Cardiac muscle cell (in vitro differentiated cells and primary cell): ENCODE measurements around the gene FPGT. TPM values are rescaled to one million over a fixed set of nuclear protein-coding genes. Genes with fewer than 3 reads are reported as not detected.

Experiments
- DNase-seq, 2 donors: peaks; one replicate each; pipeline versions ENCODE4 v3.0.0 to v3.0.0-alpha.2; 2010 to 2017; ENCODE audit warnings: low read depth in 1 of 2, low spot score in 1 of 2
- H3K27ac ChIP-seq: fragments of 200-600 bp; sonication (generic); 2 replicates; pipeline ENCODE4 v1.5.1; 2016
- H3K27me3 ChIP-seq: fragments of 200-600 bp; sonication (generic); 2 replicates; pipeline ENCODE4 v1.6.0; 2016; ENCODE audit warnings: control low read depth
- H3K36me3 ChIP-seq: fragments of 200-600 bp; sonication (generic); 2 replicates; pipeline ENCODE4 v1.5.1; 2016; ENCODE audit warnings: control low read depth
- H3K4me1 ChIP-seq: fragments of 200-600 bp; sonication (generic); 2 replicates; pipeline ENCODE4 v1.8.1; 2017; ENCODE audit warnings: low read depth, mild to moderate bottlenecking, mixed run types
- H3K4me3 ChIP-seq: fragments of 200-600 bp; sonication (generic); 2 replicates; pipeline ENCODE4 v1.5.1; 2016; ENCODE audit warnings: mild to moderate bottlenecking
- H3K9me3 ChIP-seq: fragments of 200-600 bp; sonication (generic); 2 replicates; pipeline ENCODE4 v1.5.1; 2017; ENCODE audit warnings: low read depth, mild to moderate bottlenecking, control low read depth
- CTCF ChIP-seq: IDR thresholded peaks from 2 replicates; pipeline ENCODE4 v1.5.1; 2012; ENCODE audit warnings: low read depth, mild to moderate bottlenecking, low read length
- polyA plus RNA-seq: library from polyadenylated mRNA; unstranded; fragments of >200 nt; fragmentation: Nextera tagmentation; extraction: Ambion mirVana; gene quantifications from 2 replicates; pipeline ENCODE4 v1.2.1, GENCODE V29; 2016
- total RNA-seq: library from RNA; depleted of rRNA; stranded (reverse); fragments of >200 nt; gene quantifications from 2 replicates; pipeline ENCODE4 v1.2.3, GENCODE V29; 2016

The FPGT gene
- total and polyA plus RNA-seq, 2 experiments from 2014 or later, result 11.0 to 14.4 TPM

- Histone ChIP-seq H3K4me1 (no peaks in the 10 kb centered on the region), H3K9me3 (no peaks in the 10 kb centered on the region), H3K27ac (no peak overlapping the region), H3K27me3 (no peaks in the 10 kb centered on the region), H3K4me3 (no peak overlapping the region), H3K36me3 (no peaks in the 10 kb centered on the region)
- DNase-seq, result no peak
- no peak for TF ChIP-seq CTCF
Observed at GRCh38 chr1:74222701-74223100, 24.7 kb downstream of the FPGT start.

- H3K4me3 ChIP-seq, result no peak overlapping the region
- DNase-seq, result no peak
- no peaks in the 10 kb centered on the region for H3K36me3 ChIP-seq
- H3K27ac ChIP-seq, result no peak overlapping the region
- no peak for TF ChIP-seq CTCF
- H3K4me1 ChIP-seq, result no peaks in the 10 kb centered on the region
- H3K9me3 ChIP-seq, result no peaks in the 10 kb centered on the region
- no peaks in the 10 kb centered on the region for H3K27me3 ChIP-seq
Observed at GRCh38 chr1:74223453-74223852, 25.4 kb downstream of the FPGT start.

- peaks cover 3% of the 10 kb centered on the region for H3K9me3 ChIP-seq
- no peak for TF ChIP-seq CTCF
- no peak within 1 kb of the TSS for H3K4me3 ChIP-seq
- peaks cover 22% of the 10 kb centered on the region for H3K4me1 ChIP-seq
- DNase-seq, result peak in 1 of 2 donors; percentile 18
- H3K36me3 ChIP-seq, result no peaks in the 10 kb centered on the region
- no peak within 1 kb of the TSS for H3K27ac ChIP-seq
- H3K27me3 ChIP-seq, result no peaks in the 10 kb centered on the region
Observed at GRCh38 chr1:74235153-74235552, 37.1 kb downstream of the FPGT start, which contains the start of gene TNNI3K. TSS of gene TNNI3K (plus strand) at chr1:74235387. CDS start at chr1:74235452, 65 bp downstream.

- Histone ChIP-seq H3K9me3 (peaks cover 3% of the 10 kb centered on the region), H3K27me3 (no peaks in the 10 kb centered on the region), H3K27ac (no peak overlapping the region), H3K4me1 (peaks cover 22% of the 10 kb centered on the region), H3K4me3 (no peak overlapping the region), H3K36me3 (no peaks in the 10 kb centered on the region)
- DNase-seq, result no peak
- no peak for TF ChIP-seq CTCF
Observed at GRCh38 chr1:74236440-74236839, 38.4 kb downstream of the FPGT start.

- H3K27me3 ChIP-seq, result no peaks in the 10 kb centered on the region
- peaks cover 22% of the 10 kb centered on the region for H3K4me1 ChIP-seq
- no peak overlapping the region for H3K4me3 ChIP-seq
- no peak overlapping the region for H3K27ac ChIP-seq
- no peaks in the 10 kb centered on the region for H3K36me3 ChIP-seq
- H3K9me3 ChIP-seq, result peaks cover 3% of the 10 kb centered on the region
- no peak for TF ChIP-seq CTCF
- DNase-seq, result no peak
Observed at GRCh38 chr1:74237035-74237434, 39.0 kb downstream of the FPGT start.

GRCh38 chr1:74237787-74238186 lies 39.7 kb downstream of the FPGT start:
- TF ChIP-seq CTCF, result no peak
- DNase-seq, result no peak
- H3K4me1 ChIP-seq, result peaks cover 22% of the 10 kb centered on the region
- H3K36me3 ChIP-seq, result no peaks in the 10 kb centered on the region
- no peak overlapping the region for H3K4me3 ChIP-seq
- no peaks in the 10 kb centered on the region for H3K27me3 ChIP-seq
- H3K9me3 ChIP-seq, result peaks cover 3% of the 10 kb centered on the region
- no peak overlapping the region for H3K27ac ChIP-seq
